Fibroblast of lung (primary cell): ENCODE results near the gene TSC1. TPM values are rescaled to one million over a fixed set of nuclear protein-coding genes. Genes with fewer than 3 reads are reported as not detected.
"Not testable (repeated sequence)": the region's sequence is repeated elsewhere in the genome, so short reads cannot be mapped to it uniquely, and the experiment has no call there.

Experiments used
- DNase-seq, 2 donors: peaks; one replicate each; pipeline versions ENCODE4 v3.0.0 to v3.0.0-alpha.2; 2010; ENCODE audit warnings: low read depth in 2 of 2
- H2AFZ ChIP-seq: 2 replicates; pipeline ENCODE4 v1.5.1; 2012; ENCODE audit warnings: low read length, control low read depth, inconsistent platforms
- H3K27ac ChIP-seq: 2 replicates; pipeline ENCODE4 v1.5.1; 2011; ENCODE audit warnings: low read length, control low read depth; ENCODE audit not compliant: insufficient read depth
- H3K27me3 ChIP-seq: 2 replicates; pipeline ENCODE4 v1.5.1; 2011; ENCODE audit warnings: mild to moderate bottlenecking, low read length; ENCODE audit not compliant: control insufficient read depth, insufficient read depth
- H3K36me3 ChIP-seq: 2 replicates; pipeline ENCODE4 v1.5.1; 2011; ENCODE audit warnings: low read length; ENCODE audit not compliant: control insufficient read depth, insufficient read depth
- H3K4me1 ChIP-seq: 2 replicates; pipeline ENCODE4 v1.5.1; 2011; ENCODE audit warnings: low read length; ENCODE audit not compliant: control insufficient read depth, insufficient read depth; ENCODE audit errors: extremely low read depth
- H3K4me2 ChIP-seq: 2 replicates; pipeline ENCODE4 v1.5.1; 2011; ENCODE audit warnings: low read length, control low read depth; ENCODE audit not compliant: insufficient read depth; ENCODE audit errors: extremely low read depth
- H3K4me3 ChIP-seq, 4 experiments: fragments of 200-600 bp in 1 of 4; sonication (generic) in 1 of 4; replicated peaks in 1 of 4; 2 replicates each; pipeline ENCODE4 v1.5.1; 2011 to 2016; ENCODE audit warnings: low read length in 4 of 4, low read depth in 3 of 4, mild to moderate bottlenecking in 3 of 4, control low read depth in 2 of 4, inconsistent platforms in 1 of 4, mixed read lengths in 1 of 4; ENCODE audit not compliant: insufficient read depth in 1 of 4; ENCODE audit errors: control extremely low read depth in 1 of 4
- H3K79me2 ChIP-seq: 2 replicates; pipeline ENCODE4 v1.5.1; 2012; ENCODE audit warnings: mild to moderate bottlenecking, low read length, inconsistent platforms; ENCODE audit not compliant: control insufficient read depth, insufficient read depth
- H3K9ac ChIP-seq: 2 replicates; pipeline ENCODE4 v1.5.1; 2011; ENCODE audit warnings: mild to moderate bottlenecking, low read length, control low read depth; ENCODE audit not compliant: insufficient read depth
- H3K9me3 ChIP-seq: 2 replicates; pipeline ENCODE4 v1.5.1; 2012; ENCODE audit warnings: low read depth, low read length; ENCODE audit not compliant: control insufficient read depth, insufficient read depth
- H4K20me1 ChIP-seq: 2 replicates; pipeline ENCODE4 v1.5.1; 2011; ENCODE audit warnings: low read length; ENCODE audit not compliant: control insufficient read depth, insufficient read depth; ENCODE audit errors: extremely low read depth
- EZH2 ChIP-seq: IDR thresholded peaks from 2 replicates; pipeline ENCODE4 v1.5.1; 2012; ENCODE audit warnings: low read length, control low read depth, mild to moderate bottlenecking; ENCODE audit errors: missing control alignments
- polyA plus RNA-seq, 2 donors: library from polyadenylated mRNA; depleted of rRNA in 1 of 2; stranded (reverse) in 1 of 2; unstranded in 1 of 2; fragments of >200 nt; gene quantifications; 2 replicates each; pipeline ENCODE4 v1.2.1, GENCODE V29; 2011 to 2012; ENCODE audit warnings: missing spikeins in 1 of 2
- total RNA-seq: library from RNA; depleted of rRNA; stranded (reverse); fragments of >200 nt; gene quantifications from 2 replicates; pipeline ENCODE4 v1.2.1, GENCODE V29; 2014
- TF ChIP-seq, protein P1 (sequence below), 2 donors: IDR thresholded peaks in 1 of 2; conservative IDR thresholded peaks in 1 of 2; 1 replicate in 1 of 2; 2 replicates in 1 of 2; pipeline ENCODE4 v1.5.1; 2011 to 2012; ENCODE audit warnings: low read length in 2 of 2, control low read depth in 1 of 2, inconsistent platforms in 1 of 2, low read depth in 1 of 2, mild to moderate bottlenecking in 1 of 2

The TSC1 gene
- total and polyA plus RNA-seq, 2 donors (not counting 1 experiment from before 2014, with no cell fraction given): 41.5 to 48.0 TPM

- peaks cover 6% of the 10 kb centered on the region for H3K27me3 ChIP-seq
Measured at GRCh38 chr9:132969783-132970182, 25.4 kb upstream of the TSC1 start.

DNA sequence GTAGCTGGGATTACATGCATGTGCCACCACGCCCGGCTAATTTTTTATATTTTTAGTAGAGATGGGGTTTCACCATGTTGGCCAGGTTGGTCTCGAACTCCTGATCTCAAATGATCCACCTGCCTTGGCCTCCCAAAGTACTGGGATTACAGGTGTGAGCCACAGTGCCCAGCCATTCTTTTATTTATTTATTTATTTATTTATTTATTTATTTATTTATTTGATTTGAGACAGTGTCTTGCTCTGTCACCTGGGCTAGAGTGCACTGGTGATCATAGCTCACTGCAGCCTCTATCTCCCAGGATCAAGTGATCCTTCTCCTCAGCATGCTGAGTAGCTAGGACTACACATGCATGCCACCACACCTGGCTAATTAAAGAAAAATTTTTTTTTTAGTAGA is 23.5 kb upstream of the TSC1 start:
- H2AFZ ChIP-seq, H3K9ac ChIP-seq, DNase-seq, H3K79me2 ChIP-seq, H3K36me3 ChIP-seq, H4K20me1 ChIP-seq, H3K9me3 ChIP-seq, H3K4me1 ChIP-seq, H3K27me3 ChIP-seq, H3K4me2 ChIP-seq, H3K27ac ChIP-seq, H3K4me3 ChIP-seq: not testable (repeated sequence)

More at GRCh38 chr9:132969783-132970182, 25.4 kb upstream of the TSC1 start:
- Histone ChIP-seq H3K79me2 (no peaks in the 10 kb centered on the region), H3K27ac (no peak overlapping the region), H3K9ac (no peak overlapping the region), H3K4me2 (no peak overlapping the region), H4K20me1 (no peaks in the 10 kb centered on the region), H3K9me3 (no peaks in the 10 kb centered on the region), H3K4me3 (no peak overlapping the region), H3K4me1 (peaks cover 2% of the 10 kb centered on the region), H3K36me3 (no peaks in the 10 kb centered on the region), H2AFZ (no peak overlapping the region)
- no peak for DNase-seq
- TF ChIP-seq, protein P1, sequence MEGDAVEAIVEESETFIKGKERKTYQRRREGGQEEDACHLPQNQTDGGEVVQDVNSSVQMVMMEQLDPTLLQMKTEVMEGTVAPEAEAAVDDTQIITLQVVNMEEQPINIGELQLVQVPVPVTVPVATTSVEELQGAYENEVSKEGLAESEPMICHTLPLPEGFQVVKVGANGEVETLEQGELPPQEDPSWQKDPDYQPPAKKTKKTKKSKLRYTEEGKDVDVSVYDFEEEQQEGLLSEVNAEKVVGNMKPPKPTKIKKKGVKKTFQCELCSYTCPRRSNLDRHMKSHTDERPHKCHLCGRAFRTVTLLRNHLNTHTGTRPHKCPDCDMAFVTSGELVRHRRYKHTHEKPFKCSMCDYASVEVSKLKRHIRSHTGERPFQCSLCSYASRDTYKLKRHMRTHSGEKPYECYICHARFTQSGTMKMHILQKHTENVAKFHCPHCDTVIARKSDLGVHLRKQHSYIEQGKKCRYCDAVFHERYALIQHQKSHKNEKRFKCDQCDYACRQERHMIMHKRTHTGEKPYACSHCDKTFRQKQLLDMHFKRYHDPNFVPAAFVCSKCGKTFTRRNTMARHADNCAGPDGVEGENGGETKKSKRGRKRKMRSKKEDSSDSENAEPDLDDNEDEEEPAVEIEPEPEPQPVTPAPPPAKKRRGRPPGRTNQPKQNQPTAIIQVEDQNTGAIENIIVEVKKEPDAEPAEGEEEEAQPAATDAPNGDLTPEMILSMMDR (conservative IDR thresholded peaks at IDR 0.05 in 1 of 2, IDR thresholded peaks at IDR 0.05 in 1 of 2; ENCODE audit: low read depth in 1 of 2, low read length in 2 of 2): no peak
- no peak for TF ChIP-seq EZH2

DNA sequence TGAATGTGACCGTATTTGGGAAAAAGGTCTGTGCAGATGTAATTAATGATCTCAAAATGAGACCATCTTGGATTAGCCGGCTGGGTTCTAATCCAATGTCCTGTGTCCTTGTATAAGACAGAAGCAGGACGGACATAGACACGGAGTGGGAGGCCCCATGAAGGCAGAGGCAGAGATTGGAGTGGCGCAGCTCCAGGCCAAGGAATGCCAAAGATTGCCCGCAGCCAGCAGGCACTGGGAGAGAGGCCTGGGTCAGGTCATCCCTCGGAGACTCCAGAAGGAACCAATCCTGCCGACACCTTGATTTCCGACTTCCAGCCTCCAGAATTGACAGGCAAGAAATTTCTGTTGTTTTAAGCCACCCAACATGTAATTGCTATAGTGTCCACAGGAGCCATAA is 21.1 kb upstream of the TSC1 start:
- Histone ChIP-seq H3K4me2 (no peak overlapping the region), H2AFZ (no peak overlapping the region), H3K9ac (no peak overlapping the region), H3K27ac (no peak overlapping the region), H3K27me3 (peaks cover 6% of the 10 kb centered on the region), H3K79me2 (no peaks in the 10 kb centered on the region), H3K36me3 (no peaks in the 10 kb centered on the region), H3K4me3 (no peak overlapping the region), H4K20me1 (no peaks in the 10 kb centered on the region), H3K9me3 (no peaks in the 10 kb centered on the region), H3K4me1 (no peaks in the 10 kb centered on the region)
- TF ChIP-seq EZH2: no peak
- TF ChIP-seq, protein P1 (conservative IDR thresholded peaks at IDR 0.05 in 1 of 2, IDR thresholded peaks at IDR 0.05 in 1 of 2; ENCODE audit: low read depth in 1 of 2, low read length in 2 of 2): no peak
- DNase-seq: no peak
